ENCODE data around the gene GNAO1.
A peak's percentile ranks its signal among the peaks of the same experiment; 100 is the strongest.

GNAO1 gene

DNA sequence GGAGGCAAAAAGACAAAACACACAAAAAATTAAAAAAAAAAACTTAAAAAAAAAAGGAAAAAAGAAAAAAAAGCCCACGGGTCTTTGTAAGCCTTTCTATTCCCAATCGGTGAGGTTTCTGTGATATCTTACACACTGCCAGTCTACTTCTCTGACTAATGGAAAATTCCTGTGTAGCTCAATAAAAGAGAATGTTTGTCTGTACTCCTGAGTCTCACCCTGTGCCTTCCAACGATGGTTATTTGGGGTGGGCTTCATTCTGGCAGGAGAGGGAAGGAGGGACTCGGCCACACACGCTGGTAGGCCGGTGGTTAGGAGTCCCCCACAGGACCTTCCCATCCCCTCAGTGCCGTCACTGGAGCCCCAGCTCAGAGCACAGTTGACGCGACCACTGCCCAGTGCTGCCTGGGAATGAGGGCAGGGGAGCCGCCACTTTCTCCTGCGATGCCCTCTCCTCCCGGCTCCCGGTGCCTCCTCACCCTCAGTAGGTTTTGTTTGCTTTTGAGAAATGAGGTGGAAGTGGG, 166.0 kb downstream of the GNAO1 start:
- peak overlapping the region; percentile 63; the same call in 1 of the 2 replicates for H3K4me3 ChIP-seq (ENCODE audit: low read depth, low read length)
- no peak for DNase-seq (ENCODE audit: low read depth)
- TF ChIP-seq, protein P1, sequence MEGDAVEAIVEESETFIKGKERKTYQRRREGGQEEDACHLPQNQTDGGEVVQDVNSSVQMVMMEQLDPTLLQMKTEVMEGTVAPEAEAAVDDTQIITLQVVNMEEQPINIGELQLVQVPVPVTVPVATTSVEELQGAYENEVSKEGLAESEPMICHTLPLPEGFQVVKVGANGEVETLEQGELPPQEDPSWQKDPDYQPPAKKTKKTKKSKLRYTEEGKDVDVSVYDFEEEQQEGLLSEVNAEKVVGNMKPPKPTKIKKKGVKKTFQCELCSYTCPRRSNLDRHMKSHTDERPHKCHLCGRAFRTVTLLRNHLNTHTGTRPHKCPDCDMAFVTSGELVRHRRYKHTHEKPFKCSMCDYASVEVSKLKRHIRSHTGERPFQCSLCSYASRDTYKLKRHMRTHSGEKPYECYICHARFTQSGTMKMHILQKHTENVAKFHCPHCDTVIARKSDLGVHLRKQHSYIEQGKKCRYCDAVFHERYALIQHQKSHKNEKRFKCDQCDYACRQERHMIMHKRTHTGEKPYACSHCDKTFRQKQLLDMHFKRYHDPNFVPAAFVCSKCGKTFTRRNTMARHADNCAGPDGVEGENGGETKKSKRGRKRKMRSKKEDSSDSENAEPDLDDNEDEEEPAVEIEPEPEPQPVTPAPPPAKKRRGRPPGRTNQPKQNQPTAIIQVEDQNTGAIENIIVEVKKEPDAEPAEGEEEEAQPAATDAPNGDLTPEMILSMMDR (IDR thresholded peaks at IDR 0.05; ENCODE audit: low read depth, low read length, missing control alignments) = no peak

DNA sequence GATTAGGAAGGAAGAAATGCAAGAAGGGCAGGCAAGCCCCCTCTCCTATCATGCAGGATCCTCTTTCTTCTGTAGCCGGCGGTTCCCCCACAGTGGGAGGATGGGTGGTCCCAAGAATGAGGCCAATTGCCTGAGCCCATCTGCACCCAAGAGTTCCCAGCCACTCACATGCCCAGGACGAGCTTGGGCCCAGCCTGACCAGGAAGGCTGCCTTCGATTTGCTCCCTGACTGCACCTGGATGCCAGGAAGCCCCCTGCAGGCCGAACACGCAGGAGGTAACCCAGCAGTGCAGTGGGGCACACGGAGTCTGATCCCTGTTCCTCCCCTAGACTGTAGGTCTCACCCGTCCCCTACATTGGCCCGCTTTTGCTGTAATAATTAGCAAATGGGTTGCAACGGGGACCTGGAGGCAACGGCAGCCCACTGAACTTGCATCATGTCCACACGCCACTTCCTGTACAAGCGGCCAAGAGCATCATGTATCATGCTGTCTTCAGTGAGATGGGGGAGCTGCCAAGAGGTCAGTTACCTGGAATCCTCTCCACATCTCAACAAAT, 166.6 kb downstream of the GNAO1 start:
- H3K4me3 ChIP-seq (ENCODE audit: low read depth, low read length) = no peak overlapping the region
- DNase-seq (ENCODE audit: low read depth) = no peak
- TF ChIP-seq, protein P1 (IDR thresholded peaks at IDR 0.05; ENCODE audit: low read depth, low read length, missing control alignments) = peak; percentile 39

- no peak overlapping the region for H3K4me3 ChIP-seq (ENCODE audit: low read depth, low read length)
- TF ChIP-seq, protein P1 (IDR thresholded peaks at IDR 0.05; ENCODE audit: low read depth, low read length, missing control alignments) = no peak
- no peak for DNase-seq (ENCODE audit: low read depth)
Observed at GRCh38 chr16:56360117-56361008, 169.1 kb downstream of the GNAO1 start.

- TF ChIP-seq, protein P1 (IDR thresholded peaks at IDR 0.05; ENCODE audit: low read depth, low read length, missing control alignments) = no peak
- DNase-seq (ENCODE audit: low read depth) = no peak
- no peak overlapping the region for H3K4me3 ChIP-seq (ENCODE audit: low read depth, low read length)
Observed at GRCh38 chr16:56362057-56362655, 170.9 kb downstream of the GNAO1 start.

- TF ChIP-seq, protein P1 (IDR thresholded peaks at IDR 0.05; ENCODE audit: low read depth, low read length, missing control alignments) = no peak
- DNase-seq (ENCODE audit: low read depth) = no peak
- H3K4me3 ChIP-seq (ENCODE audit: low read depth, low read length) = no peak overlapping the region
Observed at GRCh38 chr16:56362706-56363105, 171.4 kb downstream of the GNAO1 start.

GRCh38 chr16:56363181-56363716, 172.0 kb downstream of the GNAO1 start:
- no peak for DNase-seq (ENCODE audit: low read depth)
- TF ChIP-seq, protein P1 (IDR thresholded peaks at IDR 0.05; ENCODE audit: low read depth, low read length, missing control alignments) = no peak
- no peak overlapping the region for H3K4me3 ChIP-seq (ENCODE audit: low read depth, low read length)

Measured in GM12864 (cell line).